Measurements from ENCODE around the gene BRI3BP.
"Not testable (repeated sequence)": the region's sequence is repeated elsewhere in the genome, so short reads cannot be mapped to it uniquely, and the experiment has no call there.

Gene BRI3BP

DNA sequence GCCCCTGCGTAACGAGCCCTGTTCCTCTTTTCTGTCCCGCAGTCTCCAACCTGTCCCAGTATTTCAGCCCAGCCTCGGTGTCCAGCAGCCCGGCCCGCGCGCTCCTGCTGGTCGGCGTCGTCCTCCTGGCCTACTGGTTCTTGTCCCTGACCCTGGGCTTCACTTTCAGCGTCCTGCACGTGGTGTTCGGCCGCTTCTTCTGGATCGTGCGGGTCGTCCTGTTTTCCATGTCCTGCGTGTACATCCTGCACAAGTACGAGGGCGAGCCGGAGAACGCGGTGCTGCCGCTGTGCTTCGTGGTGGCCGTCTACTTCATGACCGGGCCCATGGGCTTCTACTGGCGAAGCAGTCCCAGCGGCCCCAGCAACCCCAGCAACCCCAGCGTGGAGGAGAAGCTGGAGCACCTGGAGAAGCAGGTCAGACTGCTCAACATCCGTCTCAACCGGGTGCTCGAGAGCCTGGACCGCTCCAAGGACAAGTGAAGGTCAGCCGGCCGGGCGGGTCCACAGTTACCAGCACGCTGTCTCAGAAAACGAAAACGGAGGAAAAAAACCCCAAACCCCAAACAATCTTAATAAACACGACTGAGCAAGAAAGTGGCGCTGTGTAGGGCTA lies 31.6 kb downstream of the BRI3BP start:
- no peak for DNase-seq

- DNase-seq: no peak
These were observed 32.3 kb downstream of the BRI3BP start for GRCh38 chr12:125025606-125026235.

DNA sequence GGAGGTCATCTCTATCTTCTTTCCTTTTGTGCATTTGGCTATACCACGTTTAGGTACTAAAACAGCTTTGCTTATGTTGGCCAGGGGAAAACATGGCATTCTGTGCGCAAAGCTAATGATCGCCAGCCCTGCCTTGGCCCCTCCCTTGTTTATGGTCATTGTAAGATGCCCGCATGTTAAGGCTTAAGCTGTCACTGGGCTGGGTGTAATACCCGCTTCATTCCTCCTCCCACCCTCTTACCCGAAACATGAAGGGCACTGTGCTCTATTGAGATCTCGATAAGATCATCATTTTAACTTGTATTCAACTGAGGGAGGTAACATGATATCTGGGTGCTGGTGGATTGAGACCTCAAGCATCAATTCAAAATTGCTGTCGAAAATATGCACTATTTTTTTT lies 34.7 kb downstream of the BRI3BP start:
- DNase-seq: no peak

- no peak for DNase-seq
These were observed 36.4 kb downstream of the BRI3BP start for GRCh38 chr12:125029761-125030358.

- not testable (repeated sequence) for DNase-seq
These were observed 38.0 kb downstream of the BRI3BP start for GRCh38 chr12:125031471-125031870.

DNA sequence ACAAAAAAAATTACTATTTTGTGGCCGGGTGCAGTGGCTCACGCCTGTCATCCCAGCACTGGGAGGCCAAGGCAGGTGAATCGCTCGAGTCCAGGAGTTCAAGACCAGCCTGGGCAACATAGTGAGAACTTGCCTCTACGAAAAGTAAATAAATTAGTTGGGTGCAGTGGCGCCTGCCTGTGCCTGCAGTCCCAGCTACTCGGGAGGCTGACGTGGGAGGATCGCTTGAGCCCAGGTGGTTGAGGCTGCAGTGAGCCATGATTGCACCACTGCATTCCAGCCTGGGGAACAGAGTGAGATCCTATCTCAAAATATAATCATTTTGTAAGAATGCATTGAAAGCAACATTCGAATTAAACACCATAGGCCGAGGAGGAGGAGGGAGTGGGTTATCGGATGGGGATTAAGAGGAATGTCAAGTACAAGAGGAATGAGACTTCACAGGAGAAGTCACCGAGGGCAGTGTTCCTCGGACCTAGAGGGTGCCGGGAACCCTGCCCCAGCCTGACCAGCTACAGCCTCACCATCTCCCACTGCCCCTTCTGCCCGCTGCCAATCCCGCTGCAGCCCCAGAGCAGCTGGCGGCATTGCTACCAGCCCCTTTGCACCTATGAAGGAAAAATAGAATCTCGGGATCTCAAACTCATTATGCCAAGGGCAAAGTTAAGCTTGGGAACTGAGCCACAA lies 39.2 kb downstream of the BRI3BP start:
- DNase-seq: no peak

DNA sequence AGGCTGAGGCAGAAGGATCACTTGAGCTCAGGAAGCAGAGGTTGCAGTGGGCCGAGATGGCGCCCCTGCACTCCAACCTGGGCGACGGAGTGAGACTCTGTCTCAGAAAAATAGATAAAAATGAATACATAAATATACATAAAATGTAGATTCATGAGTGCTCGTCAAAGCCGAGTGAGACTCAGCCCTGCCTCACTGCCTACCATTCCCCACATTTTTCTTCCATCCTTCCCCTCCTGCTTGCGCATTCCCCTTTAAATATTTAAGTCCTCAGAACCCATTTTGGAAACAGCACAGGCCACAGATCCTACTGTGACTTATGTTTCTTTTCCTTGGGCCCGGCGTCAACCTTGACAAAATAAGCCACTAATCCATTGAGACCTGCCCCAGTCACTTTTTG lies 39.8 kb downstream of the BRI3BP start:
- DNase-seq: no peak

GRCh38 chr12:125038976-125039625 lies 45.7 kb downstream of the BRI3BP start:
- no peak for DNase-seq

GRCh38 chr12:125049093-125049458 lies 55.6 kb downstream of the BRI3BP start:
- no peak for DNase-seq

DNA sequence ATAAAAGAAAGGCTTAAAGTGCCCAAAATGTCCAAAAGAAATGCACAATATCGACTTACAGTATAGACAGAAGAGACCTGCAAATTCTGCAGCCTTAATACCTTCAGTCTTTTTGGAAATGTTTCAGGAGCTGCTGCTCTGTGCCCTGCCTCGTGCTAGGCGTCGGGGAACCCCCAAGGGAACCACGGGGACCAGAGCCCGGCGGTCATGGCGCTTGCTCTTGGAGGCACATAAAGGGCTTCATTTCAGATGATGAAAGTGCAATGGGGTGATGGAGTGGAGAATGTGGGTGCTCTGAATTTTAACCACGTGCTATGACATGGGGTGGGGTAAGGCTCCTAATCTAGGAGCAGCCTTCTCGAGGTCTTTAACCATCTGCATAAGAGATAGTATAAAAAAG lies 57.0 kb downstream of the BRI3BP start:
- DNase-seq: no peak

DNA sequence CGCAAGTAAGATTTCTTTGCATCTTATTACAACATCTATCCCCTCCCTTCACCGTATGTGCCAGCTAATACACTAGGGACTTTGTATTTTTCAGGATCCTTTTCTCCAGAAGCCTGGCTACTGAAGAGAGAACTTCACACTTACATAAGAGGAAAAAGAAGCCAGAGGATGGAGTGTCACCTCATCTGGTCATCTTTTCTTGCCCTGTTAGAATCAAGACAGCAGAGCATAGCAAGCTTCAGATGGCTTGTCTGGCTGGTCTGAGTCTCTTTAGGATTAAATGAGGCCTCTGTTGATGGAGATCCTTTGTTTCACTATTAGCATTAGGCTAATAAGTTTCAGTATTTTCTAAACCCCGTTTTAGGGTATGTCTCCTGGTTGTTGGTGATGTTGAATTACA lies 57.4 kb downstream of the BRI3BP start:
- no peak for DNase-seq

GRCh38 chr12:125053821-125054220 lies 60.4 kb downstream of the BRI3BP start:
- no peak for DNase-seq

DNA sequence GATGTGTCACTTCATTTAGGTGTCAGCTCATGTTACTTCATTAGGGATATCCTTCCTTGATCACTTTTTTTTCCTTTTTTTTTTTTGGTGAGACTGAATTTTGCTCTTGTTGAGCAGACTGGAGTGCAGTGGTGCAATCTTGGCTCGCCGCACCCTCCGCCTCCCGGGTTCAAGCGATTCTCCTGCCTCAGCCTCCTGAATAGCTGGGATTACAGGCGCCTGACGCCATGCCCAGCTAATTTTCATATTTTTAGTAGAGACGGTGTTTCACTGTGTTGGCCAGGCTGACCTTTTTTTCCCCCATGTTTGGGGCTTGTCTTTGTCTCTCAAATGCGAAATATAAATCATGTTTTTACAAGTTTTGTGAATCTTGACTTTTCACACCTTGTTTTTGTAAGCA lies 62.1 kb downstream of the BRI3BP start:
- no peak for DNase-seq

DNA sequence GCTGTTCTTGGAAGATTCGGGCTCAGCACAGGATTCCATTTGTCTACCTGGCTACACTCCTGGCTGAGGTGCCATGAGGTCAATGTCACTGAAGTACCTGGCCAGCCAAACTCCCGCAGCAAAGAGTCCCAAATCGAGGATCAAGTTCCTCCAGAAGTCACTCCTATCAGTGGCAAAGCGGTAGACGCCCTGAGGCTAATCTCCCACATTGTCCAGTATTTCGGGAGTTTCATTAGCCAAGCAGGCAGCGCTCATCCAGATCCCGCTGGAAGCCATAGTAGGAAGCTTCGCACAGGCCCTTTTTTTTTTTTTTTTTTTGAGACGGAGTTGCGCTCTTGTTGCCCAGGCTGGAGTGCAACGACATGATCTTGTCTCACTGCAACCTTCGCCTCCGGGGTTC lies 62.9 kb downstream of the BRI3BP start:
- DNase-seq: no peak

GRCh38 chr12:125057708-125058107 lies 64.3 kb downstream of the BRI3BP start:
- DNase-seq: no peak

DNA sequence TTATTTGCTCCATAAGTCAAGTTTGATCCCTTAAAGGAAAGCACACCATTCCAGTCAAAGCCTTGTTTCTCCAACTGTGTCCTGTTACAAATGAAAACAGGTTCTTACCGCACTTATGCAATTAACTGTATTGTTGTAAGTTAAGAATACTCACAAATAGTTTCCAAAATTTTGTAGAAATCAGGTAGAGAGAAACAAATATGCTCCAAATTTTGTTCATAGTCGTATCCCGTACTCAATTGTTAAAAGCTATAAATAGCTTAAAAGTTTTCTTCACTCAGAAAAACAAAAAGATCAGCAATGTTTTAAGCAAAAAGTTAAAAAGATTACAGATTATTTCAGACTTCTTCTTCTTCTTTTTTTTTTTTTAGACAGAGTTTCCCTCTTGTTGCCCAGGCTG lies 67.8 kb downstream of the BRI3BP start:
- DNase-seq: no peak

- DNase-seq: not testable (repeated sequence)
These were observed 70.1 kb downstream of the BRI3BP start for GRCh38 chr12:125063522-125063921.

GRCh38 chr12:125064492-125064891 lies 71.0 kb downstream of the BRI3BP start:
- DNase-seq: no peak

GRCh38 chr12:125065021-125065918 lies 71.8 kb downstream of the BRI3BP start, which contains the start of gene AACS:
Gene AACS (plus strand): TSS chr12:125065435. CDS start chr12:125065585, 150 bp downstream.
- peak; percentile 88 for DNase-seq

DNA sequence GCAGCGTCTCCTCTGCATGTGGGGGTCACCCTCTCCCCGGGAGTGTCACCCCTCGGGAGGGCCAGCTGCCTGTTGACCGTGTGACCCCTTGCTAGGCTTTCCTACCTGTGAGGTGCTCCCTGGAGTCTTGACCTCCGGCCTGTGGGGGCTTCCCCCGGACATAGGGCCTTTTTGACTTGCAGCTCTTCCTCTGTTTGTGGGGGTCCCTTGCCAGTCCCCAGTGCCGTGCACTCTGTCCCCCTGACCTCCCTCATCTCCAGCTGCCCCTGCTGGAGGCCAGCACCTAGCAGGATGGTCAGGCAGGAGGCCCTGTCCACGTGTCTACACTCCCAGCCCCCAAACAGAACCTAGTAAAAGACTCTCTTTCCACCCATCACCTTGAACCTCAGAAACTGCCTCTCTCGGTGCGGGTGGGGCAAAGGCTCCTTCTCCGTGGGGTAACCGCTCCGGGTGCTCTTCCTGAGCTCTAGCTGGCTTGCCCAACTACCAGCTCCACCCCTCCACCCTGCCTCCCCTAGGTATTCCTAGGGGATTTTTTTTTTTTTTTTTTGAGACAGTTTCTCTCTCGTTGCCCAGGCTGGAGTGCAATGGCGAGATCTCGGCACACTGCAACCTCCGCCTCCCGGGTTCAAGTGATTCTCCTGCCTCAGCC lies 72.6 kb downstream of the BRI3BP start:
- peak; percentile 22 for DNase-seq

DNA sequence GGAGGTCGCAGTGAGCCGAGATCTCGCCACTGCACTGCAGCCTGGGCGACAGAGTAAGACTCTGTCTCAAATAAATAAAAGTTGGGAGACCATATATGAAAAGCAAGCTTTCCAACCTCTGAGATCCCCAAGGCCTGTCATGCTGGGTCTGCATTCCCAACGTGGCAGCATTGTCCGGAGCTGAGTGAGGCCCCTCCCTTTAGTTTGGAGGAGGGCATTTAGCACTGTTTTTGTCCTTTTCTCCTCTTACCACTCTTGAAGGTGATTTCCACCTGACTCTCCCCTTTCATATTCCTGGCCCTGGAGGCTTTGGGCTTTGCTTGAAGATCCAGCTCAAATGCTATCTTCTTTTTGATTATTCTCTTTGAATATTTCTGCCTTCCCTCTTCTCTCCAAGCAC lies 74.9 kb downstream of the BRI3BP start:
- no peak for DNase-seq

- peak; percentile 74 for DNase-seq
These were observed 76.2 kb downstream of the BRI3BP start for GRCh38 chr12:125069616-125070015.
